ENCODE data around the gene SLC6A13. TPM values are rescaled to one million over a fixed set of nuclear protein-coding genes. Genes with fewer than 3 reads are reported as not detected.
A peak's percentile ranks its signal among the peaks of the same experiment; 100 is the strongest.

The SLC6A13 gene
- total RNA-seq, 1 experiment from 2014 or later: not detected

DNA sequence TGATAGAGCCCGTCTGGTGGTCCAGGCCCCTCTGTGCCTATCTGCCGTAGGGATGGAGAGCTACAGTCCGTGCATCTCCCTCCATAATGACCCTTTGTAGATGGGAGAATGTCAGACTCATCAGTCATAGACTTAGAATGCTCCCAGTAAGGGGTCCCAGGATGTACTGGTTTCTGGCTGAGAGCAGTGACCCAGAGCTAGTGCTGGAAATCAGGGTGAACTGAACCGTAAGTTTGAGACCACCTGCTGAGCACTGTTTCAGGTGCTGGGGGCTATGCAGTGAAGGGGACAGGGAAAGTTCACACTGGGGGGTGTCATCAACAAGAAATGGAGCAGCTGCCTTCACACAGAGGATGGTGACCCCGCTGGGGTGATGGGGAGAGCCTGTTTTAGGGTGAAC is 82.8 kb downstream of the SLC6A13 start:
- DNase-seq (ENCODE audit: low read depth): no peak

GRCh38 chr12:179131-179884 is 83.3 kb downstream of the SLC6A13 start:
- no peak for DNase-seq (ENCODE audit: low read depth)

DNA sequence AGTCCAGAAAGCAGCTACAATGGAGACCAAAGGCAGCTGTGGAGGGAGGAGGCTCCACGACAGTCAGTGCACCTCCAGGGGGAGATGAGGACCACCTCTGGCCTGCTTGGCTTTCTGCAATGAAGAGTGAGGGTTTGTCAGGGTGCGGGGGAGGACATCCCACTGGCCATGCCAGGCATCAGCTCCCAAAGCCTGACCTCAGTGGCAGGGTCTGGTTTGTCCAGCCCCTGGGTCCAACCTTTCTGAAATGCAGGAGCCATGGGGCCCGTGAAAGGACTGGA is 83.9 kb downstream of the SLC6A13 start:
- DNase-seq (ENCODE audit: low read depth): no peak

- DNase-seq (ENCODE audit: low read depth): no peak
Observed at GRCh38 chr12:177980-178828, 84.4 kb downstream of the SLC6A13 start.

DNA sequence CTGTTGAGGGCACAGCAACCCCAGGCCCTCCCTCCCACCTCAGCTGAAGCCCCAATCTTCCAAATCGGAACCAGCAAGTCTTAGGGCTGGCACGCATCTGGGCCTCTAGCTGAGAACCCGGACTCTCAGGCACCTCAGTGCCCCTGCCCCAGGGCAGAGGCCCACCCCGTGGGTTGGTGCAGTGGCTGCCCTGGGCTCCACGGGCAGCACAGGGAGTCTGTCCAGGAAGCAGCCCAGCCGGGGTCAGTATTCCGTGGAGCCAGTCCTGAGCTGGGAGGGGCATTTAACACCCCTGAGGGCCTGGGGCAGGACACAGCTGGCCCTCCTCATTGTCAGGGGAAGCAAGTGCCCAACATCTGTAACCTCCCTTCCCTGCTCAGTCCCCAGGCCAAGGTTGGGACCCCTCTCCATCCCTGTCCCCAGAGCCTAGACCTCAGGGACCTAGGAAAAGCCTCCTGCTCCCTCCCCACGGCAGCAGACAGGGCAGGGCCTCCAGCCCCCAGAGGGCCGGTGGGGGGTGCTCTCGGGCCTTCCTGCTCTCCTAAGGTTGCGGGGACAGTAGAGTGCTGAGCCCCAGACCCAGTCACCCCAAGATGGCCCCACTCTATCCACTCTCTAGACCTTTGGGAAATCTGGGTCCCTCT is 85.2 kb downstream of the SLC6A13 start:
- DNase-seq (ENCODE audit: low read depth): no peak

DNA sequence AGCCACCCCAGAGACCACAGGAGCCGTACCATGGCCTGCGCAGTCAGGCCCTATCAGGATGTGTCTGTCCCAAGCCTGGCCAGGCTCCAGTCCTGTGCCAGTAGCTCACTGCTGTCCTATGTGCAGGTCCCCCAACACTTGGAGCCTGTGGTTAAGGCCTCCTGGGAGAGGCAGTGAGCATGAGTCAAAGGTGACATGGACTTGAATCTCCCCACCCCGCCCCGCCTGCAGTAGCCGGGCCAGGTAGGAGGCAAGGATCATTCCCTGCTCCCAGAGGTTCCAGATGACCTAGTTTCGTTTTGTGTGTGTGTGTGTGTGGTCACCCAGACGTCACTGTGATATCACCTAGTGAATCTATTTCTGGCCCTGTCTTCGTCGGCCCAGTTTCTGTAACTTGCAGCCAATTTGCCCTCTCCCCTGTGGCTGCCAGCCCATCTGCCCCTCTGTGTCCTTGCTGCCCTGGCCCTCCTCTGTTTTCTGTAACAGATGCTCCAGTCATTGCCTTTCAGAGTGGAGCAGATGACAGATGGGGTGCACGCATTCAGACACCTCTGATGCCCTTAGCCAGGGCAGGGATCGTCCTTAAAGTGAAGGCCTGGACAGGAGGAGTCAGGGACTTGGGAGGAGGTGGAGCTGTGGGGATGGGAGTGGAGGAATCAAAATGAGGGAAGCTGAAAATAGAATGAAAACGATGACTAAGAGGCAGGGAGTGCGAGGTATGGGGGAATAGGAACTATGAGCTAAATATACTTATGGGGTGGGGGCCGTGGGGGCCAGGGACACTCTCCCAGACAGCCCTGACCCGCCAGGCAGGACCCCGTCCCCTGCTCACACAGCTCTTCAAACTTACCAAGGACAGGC is 86.1 kb downstream of the SLC6A13 start:
- DNase-seq (ENCODE audit: low read depth): peak; percentile 66

DNA sequence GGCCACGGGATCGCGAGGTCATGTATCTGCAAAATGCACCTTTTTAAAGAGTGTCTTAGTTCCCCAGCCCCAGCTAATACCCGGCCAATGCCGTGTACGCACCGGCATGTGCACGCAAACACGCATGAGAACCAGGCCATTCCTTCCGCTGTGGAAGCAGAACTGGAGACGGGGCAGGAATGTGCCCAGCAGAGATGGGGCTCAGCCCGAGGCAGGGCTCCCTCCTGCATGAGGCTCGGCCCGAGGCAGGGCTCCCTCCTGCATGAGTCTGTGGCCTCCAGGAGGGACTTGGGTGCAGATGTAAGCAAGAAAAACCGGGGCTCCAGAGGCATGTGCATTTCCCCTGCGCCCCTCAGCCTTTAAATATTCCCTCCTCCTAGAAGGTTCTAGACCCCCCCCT is 86.9 kb downstream of the SLC6A13 start:
- DNase-seq (ENCODE audit: low read depth): no peak

DNA sequence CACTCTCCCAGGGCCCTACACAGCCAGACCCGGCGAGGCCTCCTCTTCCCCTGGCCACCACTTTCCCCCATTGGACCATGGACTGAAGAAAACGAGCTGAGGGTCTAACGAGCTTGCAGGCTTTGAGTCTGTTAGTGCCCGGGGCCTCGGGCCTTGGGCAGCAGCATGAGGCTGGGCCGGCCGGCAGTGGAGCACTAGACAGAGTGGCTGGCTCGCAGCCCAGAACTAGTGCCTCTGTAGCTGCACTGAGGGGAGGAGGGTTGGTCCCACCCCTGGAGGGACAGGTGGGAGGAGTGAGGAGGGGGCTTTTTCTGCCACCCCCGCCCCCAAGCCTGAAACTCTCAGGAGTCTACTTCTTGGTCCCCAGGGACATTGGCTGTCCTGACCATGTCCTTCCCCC is 87.4 kb downstream of the SLC6A13 start:
- DNase-seq (ENCODE audit: low read depth): no peak

DNA sequence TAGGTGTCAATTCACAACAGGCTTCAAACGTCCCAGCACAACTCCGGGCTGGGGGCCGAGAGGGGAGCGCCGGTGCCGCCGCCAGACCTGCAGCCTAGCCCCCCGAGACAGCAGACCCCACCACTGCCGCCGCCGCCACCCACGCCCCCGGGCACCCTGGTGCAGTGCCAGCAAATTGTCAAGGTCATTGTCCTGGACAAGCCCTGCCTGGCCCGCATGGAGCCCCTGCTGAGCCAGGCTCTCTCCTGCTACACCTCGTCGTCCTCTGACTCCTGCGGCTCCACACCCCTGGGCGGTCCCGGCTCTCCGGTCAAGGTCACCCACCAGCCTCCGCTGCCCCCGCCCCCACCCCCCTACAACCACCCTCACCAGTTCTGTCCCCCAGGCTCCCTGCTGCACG is 88.0 kb downstream of the SLC6A13 start:
- no peak for DNase-seq (ENCODE audit: low read depth)

DNA sequence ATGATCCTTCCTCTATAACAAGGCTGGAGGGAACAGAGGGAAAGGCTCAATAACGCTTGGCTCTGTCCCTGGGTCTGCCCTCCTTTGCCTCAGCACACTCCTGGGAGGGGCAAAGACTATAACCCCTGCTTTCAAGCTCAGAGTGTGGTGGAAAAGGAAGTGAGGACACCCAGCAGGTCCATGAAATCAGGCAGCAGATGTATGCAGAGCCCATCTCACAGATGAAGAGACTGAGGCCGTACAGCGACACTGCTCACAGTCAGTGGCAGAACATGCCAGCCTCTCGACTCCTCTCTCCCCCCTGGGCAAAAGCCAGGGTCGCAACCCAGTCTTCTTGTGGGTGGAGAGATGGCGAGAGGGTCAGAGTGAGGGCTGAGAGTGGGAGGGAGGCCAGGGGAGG is 88.5 kb downstream of the SLC6A13 start:
- no peak for DNase-seq (ENCODE audit: low read depth)

- DNase-seq (ENCODE audit: low read depth): no peak
Observed at GRCh38 chr12:172732-173161, 89.9 kb downstream of the SLC6A13 start.

GRCh38 chr12:171743-172676 is 90.6 kb downstream of the SLC6A13 start:
- DNase-seq (ENCODE audit: low read depth): no peak

- no peak for DNase-seq (ENCODE audit: low read depth)
Observed at GRCh38 chr12:171276-171675, 91.4 kb downstream of the SLC6A13 start.

Other genes starting within 250 kb of the SLC6A13 start
- 0.47 TPM in 1 of 2 replicates, not detected in the other for gene IQSEC3, start 196.1 kb downstream of the SLC6A13 start, total RNA-seq (2014; rRNA removed; shearing (Covaris generic))
- not detected in 2 replicates for gene SLC6A12, start 48.7 kb downstream of the SLC6A13 start, total RNA-seq (2014; rRNA removed; shearing (Covaris generic))
- 20.4 and 32.3 TPM in 2 replicates for gene KDM5A, start 126.5 kb upstream of the SLC6A13 start, total RNA-seq (2014; rRNA removed; shearing (Covaris generic))
- 15.3 and 18.7 TPM in 2 replicates for gene CCDC77, start 138.8 kb upstream of the SLC6A13 start, total RNA-seq (2014; rRNA removed; shearing (Covaris generic))
- gene B4GALNT3, start 197.1 kb upstream of the SLC6A13 start, total RNA-seq (2014; rRNA removed; shearing (Covaris generic)): 0.27 and 0.50 TPM in 2 replicates